Esophagus squamous epithelium (tissue), 4 donors: ENCODE data around the gene MAGI1.

Experiments
- POLR2A ChIP-seq, 4 donors: fragments of 450-650 bp; IDR thresholded peaks; one replicate each; pipeline ENCODE4 v1.6.1; 2017; ENCODE audit warnings: antibody characterized with exemption in 4 of 4, mild to moderate bottlenecking in 4 of 4, moderate library complexity in 3 of 4
- TF ChIP-seq, protein P1 (sequence below), 6 experiments: fragments of 450-650 bp in 4 of 6; fragments of 200-600 bp in 2 of 6; sonication (generic) in 2 of 6; IDR thresholded peaks; one replicate each; pipeline ENCODE4 v1.5.1; 2016 to 2019; ENCODE audit warnings: antibody characterized with exemption in 6 of 6, mild to moderate bottlenecking in 4 of 6, moderate library complexity in 4 of 6

DNA sequence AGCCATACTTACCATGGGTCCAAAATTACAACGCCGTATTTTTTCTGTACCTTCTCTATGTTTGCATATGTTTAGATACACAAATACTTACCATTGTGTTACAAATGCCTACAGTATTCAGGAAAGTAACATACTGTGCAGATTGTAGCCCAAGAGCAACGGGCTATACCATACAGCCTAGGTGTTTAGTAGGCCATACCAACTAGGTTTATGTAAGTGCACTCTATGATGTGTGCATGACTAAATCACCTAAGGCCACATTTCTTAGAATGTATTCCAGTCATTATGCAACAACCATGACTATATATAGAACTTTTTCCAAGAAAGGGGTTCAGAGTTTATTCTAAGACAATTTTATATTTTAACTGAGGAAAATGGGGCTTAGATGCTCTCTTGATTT lies 411.7 kb downstream of the MAGI1 start:
- TF ChIP-seq, protein P1, sequence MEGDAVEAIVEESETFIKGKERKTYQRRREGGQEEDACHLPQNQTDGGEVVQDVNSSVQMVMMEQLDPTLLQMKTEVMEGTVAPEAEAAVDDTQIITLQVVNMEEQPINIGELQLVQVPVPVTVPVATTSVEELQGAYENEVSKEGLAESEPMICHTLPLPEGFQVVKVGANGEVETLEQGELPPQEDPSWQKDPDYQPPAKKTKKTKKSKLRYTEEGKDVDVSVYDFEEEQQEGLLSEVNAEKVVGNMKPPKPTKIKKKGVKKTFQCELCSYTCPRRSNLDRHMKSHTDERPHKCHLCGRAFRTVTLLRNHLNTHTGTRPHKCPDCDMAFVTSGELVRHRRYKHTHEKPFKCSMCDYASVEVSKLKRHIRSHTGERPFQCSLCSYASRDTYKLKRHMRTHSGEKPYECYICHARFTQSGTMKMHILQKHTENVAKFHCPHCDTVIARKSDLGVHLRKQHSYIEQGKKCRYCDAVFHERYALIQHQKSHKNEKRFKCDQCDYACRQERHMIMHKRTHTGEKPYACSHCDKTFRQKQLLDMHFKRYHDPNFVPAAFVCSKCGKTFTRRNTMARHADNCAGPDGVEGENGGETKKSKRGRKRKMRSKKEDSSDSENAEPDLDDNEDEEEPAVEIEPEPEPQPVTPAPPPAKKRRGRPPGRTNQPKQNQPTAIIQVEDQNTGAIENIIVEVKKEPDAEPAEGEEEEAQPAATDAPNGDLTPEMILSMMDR (IDR thresholded peaks at IDR 0.05) = no peak
- no peak for TF ChIP-seq POLR2A (IDR thresholded peaks at IDR 0.05)
